ENCODE measurements around the gene ARHGAP15.

Gene ARHGAP15

DNA sequence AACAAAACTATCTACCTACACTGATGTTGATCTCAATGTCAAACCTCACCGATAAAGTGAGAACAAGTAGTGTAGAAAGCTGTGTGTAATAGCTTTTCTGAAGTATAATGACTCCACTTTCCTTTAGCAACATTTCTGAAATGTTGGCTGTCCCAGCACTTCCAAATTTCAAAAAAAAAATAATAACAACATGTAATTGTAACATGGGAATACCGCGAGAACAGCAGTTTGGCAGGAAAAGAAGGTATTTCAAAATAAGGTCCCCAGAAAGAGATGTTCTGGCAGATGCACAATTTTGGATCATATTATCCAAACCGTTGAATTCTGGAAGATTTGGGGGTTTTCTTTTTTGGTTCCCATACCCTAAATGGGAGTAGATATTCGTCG lies 352.0 kb downstream of the ARHGAP15 start:
- TF ChIP-seq GATA1 (IDR thresholded peaks at IDR 0.05; ENCODE audit: low read depth, low read length) (no peak), POLR2A (IDR thresholded peaks at IDR 0.05; ENCODE audit: low read length) (no peak)
- no peak for DNase-seq

DNA sequence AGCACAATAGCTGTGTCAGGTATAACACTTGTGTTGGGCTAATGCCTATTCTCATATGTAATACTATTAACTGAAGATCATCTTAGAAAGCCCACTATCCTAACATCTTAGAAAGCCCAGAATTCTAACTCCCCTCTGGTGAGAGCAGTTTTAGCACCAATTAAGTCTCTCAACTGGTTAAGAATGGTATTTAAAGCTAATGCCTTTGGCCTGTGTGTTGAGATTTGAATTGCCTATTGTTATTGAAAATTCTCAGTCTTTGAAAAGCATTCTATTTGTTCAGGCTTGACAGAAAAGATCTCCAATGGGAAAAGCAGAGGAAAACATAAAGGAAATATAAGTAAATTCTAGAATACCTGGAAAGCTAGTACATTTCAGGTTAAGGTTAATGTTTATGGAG lies 352.5 kb downstream of the ARHGAP15 start:
- no peak for DNase-seq
- TF ChIP-seq GATA1 (IDR thresholded peaks at IDR 0.05; ENCODE audit: low read depth, low read length) = no peak
- TF ChIP-seq POLR2A (IDR thresholded peaks at IDR 0.05; ENCODE audit: low read length) = no peak

DNA sequence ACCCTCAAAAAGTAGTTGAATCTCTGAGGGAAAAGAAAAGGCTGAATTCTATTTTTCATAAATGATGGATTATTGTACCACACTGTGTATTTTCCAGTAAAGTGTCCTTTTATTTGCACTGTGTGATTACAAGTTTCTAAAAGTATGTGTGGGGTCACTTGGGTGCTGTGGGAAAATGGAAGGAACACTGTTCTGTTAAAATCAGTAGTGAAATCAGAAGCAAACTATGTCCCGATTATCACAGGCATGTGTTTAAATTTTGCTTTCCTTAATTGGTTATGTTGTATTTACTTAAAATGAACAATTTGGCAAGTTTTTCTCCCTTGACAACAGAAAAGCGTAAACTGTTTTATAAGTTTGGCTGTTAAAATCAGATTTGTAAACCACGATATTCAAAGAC lies 353.1 kb downstream of the ARHGAP15 start:
- TF ChIP-seq GATA1 (IDR thresholded peaks at IDR 0.05; ENCODE audit: low read depth, low read length) = no peak
- no peak for TF ChIP-seq POLR2A (IDR thresholded peaks at IDR 0.05; ENCODE audit: low read length)

DNA sequence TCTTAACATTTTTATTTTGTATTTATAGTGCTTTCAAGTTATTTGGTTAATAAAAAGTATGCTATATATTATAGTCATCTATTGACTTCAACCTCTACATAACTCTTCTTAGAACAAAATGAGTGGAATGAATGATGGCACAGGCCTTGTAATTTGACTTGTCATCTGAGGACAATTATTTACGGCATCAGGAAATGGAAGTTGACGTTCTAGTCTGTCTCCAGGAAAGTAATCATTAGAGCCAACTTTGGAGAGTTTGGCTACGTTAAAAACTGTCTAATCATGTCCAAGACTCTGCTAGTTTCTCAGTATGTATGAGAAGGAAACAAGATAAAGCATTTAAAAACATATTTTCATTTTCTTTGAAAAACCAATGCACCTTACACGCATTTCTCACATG lies 353.6 kb downstream of the ARHGAP15 start:
- TF ChIP-seq GATA1 (IDR thresholded peaks at IDR 0.05; ENCODE audit: low read depth, low read length) (no peak), POLR2A (IDR thresholded peaks at IDR 0.05; ENCODE audit: low read length) (no peak)
- DNase-seq = no peak

More for the DNA sequence above, 353.1 kb downstream of the ARHGAP15 start:
- DNase-seq = no peak

DNA sequence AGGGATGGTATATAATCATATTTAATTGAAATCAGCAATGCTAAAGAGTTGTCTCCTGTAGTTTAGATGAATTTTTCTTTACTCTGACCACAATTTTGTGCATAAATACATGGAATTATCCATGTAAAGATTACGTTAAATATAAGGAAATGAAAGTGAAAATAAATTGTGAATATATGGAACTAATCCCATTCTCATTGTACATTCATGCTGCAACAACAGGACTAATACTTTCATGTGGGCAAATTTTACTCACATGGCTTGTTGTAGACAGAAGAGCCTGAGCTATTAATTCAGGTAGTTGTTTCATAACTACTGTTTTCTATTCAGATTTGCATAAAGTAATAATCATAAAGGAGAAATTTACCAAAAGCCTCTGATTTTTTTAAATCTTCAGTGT lies 357.8 kb downstream of the ARHGAP15 start:
- no peak for DNase-seq
- TF ChIP-seq POLR2A (IDR thresholded peaks at IDR 0.05; ENCODE audit: low read length) (no peak), GATA1 (IDR thresholded peaks at IDR 0.05; ENCODE audit: low read depth, low read length) (no peak)

DNA sequence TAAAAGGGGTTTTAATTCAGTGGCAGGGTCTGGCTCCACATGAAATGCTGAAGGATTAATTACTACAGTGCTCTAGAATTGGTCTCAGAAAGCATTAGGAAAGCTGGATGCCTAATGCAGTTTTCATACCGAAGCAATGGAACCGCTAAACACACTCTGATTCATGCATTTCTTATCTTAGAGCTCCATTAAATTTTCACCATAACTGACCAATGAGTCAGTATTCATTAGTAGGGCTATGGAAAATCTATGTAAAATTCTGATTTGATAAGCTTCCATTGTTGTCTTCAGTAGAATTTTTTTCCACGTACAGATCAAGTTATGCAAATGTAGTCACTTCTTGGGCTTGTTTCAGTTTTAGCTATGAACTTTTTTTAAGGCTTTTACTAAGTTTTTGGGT lies 359.9 kb downstream of the ARHGAP15 start:
- DNase-seq = no peak
- TF ChIP-seq GATA1 (IDR thresholded peaks at IDR 0.05; ENCODE audit: low read depth, low read length) (no peak), POLR2A (IDR thresholded peaks at IDR 0.05; ENCODE audit: low read length) (no peak)

DNA sequence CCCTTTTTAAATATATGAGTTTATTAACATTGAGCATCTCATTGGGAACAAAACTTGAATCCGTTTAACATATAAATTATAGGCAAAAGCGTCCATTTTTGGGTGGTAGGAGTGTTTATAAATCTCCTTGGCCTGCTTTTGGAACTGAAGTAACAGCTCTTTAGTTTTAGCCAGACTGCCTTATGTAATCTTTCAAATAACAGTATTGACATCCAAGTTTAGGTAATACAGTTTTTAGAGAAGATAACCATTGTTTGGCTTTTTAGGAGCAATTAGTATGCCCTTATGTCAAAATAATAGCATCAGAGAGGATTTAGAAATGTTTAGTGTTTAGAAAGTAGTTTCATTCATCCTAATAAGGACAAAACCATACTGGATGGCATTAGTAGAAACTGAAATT lies 361.9 kb downstream of the ARHGAP15 start:
- no peak for DNase-seq

DNA sequence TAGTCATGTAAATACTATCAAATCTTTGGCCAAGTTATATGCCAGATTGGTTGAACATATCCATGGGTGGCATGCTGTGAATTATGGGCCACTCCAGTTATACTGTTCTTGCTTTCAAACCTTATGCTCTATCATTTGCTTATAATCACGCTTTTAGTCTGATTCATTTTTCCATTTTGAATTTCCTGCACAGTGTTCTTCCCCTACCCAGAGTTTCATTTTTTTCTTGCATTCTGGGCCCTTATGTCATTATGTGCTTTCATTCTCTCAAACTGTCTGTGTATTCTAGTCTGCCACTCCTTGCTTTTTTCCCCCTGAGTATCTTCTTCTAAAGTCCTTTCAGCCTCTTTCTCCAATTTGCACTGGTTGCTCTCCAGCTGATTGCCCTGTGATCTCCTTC lies 364.1 kb downstream of the ARHGAP15 start:
- no peak for DNase-seq
- TF ChIP-seq GATA1 (IDR thresholded peaks at IDR 0.05; ENCODE audit: low read depth, low read length) = no peak
- no peak for TF ChIP-seq POLR2A (IDR thresholded peaks at IDR 0.05; ENCODE audit: low read length)

More for the DNA sequence above, 361.9 kb downstream of the ARHGAP15 start:
- TF ChIP-seq POLR2A (IDR thresholded peaks at IDR 0.05; ENCODE audit: low read length) (no peak), GATA1 (IDR thresholded peaks at IDR 0.05; ENCODE audit: low read depth, low read length) (no peak)

DNA sequence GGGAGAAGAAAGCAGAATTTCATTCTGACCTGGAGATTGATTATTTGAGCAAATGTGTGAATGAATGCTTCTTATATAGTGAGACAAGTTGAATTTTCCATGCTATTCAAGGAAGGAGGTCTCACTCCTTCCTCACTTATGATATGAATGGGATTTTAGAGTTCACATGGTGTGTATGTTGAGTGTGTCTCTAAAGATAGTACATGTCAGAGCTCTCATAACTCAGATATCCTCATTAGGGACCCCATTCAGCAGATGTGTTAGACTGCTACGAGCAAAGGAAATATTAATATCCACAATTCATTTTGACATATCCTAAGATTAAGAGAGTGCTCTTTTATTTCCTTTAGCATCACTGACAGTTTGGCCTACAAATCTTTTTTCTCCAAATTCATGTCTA lies 368.5 kb downstream of the ARHGAP15 start:
- no peak for DNase-seq
- TF ChIP-seq GATA1 (IDR thresholded peaks at IDR 0.05; ENCODE audit: low read depth, low read length) (no peak), POLR2A (IDR thresholded peaks at IDR 0.05; ENCODE audit: low read length) (no peak)

DNA sequence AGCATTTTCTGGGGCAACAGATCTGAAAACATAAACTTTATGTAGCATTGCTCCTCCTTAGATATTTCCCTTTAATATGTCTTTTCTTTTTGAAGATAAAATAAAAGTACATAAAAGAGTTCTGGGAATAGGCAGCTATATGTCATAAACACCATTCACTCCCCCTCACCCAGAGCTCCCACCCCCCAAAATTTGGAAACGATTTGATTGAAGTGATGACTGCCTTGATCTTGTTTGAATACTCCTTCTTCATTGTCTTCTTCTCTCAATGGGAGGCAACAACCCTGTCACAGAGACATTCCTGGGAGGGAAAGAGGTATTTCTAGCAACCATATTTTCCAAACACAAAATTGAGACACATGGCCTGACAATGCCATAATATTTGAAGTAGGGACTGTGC lies 369.3 kb downstream of the ARHGAP15 start:
- no peak for TF ChIP-seq GATA1 (IDR thresholded peaks at IDR 0.05; ENCODE audit: low read depth, low read length)
- TF ChIP-seq POLR2A (IDR thresholded peaks at IDR 0.05; ENCODE audit: low read length) = no peak
- DNase-seq = no peak

DNA sequence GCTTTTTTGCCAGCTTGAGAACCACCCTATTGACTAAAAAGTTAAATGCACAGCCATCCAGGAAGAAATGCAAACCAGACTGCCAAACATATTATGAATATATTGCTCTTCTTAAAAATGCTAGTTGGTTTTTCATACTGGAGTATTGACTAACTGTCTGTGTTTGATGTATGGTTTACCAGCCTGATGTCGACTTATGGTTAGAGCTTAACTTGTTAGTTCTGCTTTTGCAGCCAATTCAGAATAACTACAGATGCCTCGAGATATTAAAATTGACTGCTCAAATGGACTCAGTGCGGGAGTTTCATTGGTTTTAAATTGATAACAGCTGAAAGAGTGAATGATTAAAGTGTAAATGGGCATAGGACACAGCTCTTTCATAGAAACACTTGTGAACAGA lies 369.8 kb downstream of the ARHGAP15 start:
- TF ChIP-seq POLR2A (IDR thresholded peaks at IDR 0.05; ENCODE audit: low read length) (no peak), GATA1 (IDR thresholded peaks at IDR 0.05; ENCODE audit: low read depth, low read length) (no peak)
- DNase-seq = no peak

DNA sequence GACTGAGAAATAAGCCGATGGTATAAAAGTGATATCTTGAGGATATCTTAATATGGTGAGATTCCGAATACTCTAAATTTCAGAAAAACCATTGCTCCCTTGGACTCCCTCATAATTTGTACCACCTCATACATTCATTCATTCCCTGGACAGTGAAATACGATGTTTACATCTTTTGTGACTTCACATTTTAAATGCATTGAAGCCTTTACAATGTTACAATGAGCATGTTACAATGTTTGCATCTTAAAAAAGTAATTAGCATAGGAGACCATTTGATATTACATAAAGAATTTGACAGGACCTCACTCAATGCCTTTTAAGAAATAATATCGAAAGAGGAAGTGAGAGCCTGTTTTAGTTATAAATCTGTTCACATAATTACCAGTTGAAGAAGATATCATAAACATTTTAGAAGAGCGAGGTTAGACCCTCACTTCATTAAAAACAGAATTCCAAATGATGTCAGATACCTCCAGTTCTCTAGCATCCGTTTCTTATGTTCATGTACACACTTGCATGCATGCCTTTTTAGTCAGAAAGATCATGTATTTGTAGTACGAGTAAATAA lies 372.0 kb downstream of the ARHGAP15 start:
- DNase-seq = no peak
- TF ChIP-seq POLR2A (IDR thresholded peaks at IDR 0.05; ENCODE audit: low read length) = no peak
- TF ChIP-seq GATA1 (IDR thresholded peaks at IDR 0.05; ENCODE audit: low read depth, low read length) = no peak

DNA sequence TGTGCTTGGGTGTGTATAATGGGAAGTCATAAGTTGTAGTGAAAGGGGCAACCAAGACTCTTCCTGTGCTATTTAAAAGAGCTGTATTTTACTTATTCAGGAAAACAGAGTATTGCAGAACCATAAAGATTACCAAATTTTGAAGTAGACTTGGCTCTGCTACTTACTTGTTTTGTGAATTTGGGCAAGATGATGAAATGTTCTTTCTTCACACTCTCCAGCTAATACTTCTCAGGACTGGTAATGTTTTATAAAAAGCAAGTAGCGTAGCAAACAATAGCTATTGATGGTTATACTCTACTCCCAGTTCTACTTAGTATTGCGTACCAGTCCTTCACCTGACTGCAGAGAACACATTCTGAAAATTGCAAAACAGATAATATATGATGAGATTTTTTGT lies 374.1 kb downstream of the ARHGAP15 start:
- TF ChIP-seq GATA1 (IDR thresholded peaks at IDR 0.05; ENCODE audit: low read depth, low read length) = no peak
- TF ChIP-seq POLR2A (IDR thresholded peaks at IDR 0.05; ENCODE audit: low read length) = no peak

DNA sequence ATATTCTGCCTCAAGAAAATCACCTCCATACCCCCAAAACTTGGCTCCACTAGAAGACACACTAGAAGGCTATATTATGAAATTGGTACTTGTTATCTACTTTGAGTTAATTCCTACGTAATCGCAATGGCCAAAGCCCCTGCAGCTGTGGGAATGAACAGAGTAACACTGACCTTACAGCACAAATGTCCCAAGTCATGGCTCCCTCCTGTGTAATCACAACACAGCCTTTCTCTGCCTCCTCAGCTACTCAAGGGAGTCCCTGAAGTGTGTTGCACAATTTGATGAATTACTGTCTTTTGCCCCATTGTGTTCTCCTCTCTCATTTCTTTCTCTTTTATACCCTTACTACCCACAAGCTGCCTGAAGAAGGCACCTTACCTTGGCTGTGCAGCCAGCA lies 375.2 kb downstream of the ARHGAP15 start:
- TF ChIP-seq POLR2A (IDR thresholded peaks at IDR 0.05; ENCODE audit: low read length) = no peak
- no peak for TF ChIP-seq GATA1 (IDR thresholded peaks at IDR 0.05; ENCODE audit: low read depth, low read length)
- DNase-seq = no peak

More for the DNA sequence above, 374.1 kb downstream of the ARHGAP15 start:
- DNase-seq = no peak

DNA sequence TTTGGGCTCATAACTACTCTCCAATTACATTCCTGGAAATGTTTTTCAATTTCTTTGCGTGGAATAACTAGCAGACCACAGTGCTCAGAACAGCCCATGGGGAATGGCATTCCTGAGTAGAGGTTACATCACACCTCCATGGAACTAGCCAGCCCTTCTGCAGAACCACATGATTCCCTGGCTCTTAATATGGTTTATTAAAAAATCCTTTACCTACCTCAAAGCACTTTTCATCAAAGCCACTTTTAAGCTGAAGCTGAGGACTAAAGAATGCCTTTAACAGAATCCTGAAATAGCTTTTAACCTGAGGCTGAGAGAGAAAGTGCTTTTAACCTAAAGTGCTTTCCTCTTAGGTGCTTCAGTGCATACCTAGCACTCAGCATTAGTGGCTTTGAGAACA lies 376.3 kb downstream of the ARHGAP15 start:
- no peak for DNase-seq
- TF ChIP-seq POLR2A (IDR thresholded peaks at IDR 0.05; ENCODE audit: low read length) (no peak), GATA1 (IDR thresholded peaks at IDR 0.05; ENCODE audit: low read depth, low read length) (no peak)

DNA sequence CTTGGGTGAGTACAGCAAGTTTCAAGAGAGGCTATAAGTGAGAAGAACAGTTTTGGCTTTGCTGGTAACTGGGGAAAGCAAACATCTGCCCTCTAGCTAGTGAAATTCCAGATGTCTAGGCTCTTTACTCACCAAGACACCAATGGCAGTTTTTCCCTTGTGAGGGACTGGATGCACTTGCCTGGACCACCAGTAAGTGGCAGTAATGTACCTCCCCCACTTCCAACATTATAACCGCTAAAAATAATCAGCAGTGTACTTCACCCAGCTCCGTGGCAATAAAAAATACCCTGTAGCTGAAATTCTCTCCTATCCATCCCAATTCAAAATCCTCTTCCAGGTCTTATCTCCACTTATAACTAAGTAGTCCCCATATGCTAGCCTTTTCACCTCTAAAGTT lies 383.9 kb downstream of the ARHGAP15 start:
- DNase-seq = peak; percentile 56 to 62
- TF ChIP-seq POLR2A (IDR thresholded peaks at IDR 0.05; ENCODE audit: low read length) (no peak), GATA1 (IDR thresholded peaks at IDR 0.05; ENCODE audit: low read depth, low read length) (no peak)

All from erythroblast (primary cell).